ENCODE results near the gene ZYG11A.

The ZYG11A gene

GRCh38 chr1:52919051-52919722 lies 76.6 kb downstream of the ZYG11A start:
- DNase-seq: peak in 1 of 2 experiments; percentile 25

GRCh38 chr1:52919723-52920483 lies 77.3 kb downstream of the ZYG11A start:
- DNase-seq: peak in 1 of 2 experiments; percentile 16

GRCh38 chr1:52920791-52921291 lies 78.3 kb downstream of the ZYG11A start:
- DNase-seq: peak in 1 of 2 experiments; percentile 16

GRCh38 chr1:52925571-52926005 lies 83.0 kb downstream of the ZYG11A start:
- DNase-seq: no peak

GRCh38 chr1:52926864-52927211 lies 84.3 kb downstream of the ZYG11A start:
- no peak for DNase-seq

DNA sequence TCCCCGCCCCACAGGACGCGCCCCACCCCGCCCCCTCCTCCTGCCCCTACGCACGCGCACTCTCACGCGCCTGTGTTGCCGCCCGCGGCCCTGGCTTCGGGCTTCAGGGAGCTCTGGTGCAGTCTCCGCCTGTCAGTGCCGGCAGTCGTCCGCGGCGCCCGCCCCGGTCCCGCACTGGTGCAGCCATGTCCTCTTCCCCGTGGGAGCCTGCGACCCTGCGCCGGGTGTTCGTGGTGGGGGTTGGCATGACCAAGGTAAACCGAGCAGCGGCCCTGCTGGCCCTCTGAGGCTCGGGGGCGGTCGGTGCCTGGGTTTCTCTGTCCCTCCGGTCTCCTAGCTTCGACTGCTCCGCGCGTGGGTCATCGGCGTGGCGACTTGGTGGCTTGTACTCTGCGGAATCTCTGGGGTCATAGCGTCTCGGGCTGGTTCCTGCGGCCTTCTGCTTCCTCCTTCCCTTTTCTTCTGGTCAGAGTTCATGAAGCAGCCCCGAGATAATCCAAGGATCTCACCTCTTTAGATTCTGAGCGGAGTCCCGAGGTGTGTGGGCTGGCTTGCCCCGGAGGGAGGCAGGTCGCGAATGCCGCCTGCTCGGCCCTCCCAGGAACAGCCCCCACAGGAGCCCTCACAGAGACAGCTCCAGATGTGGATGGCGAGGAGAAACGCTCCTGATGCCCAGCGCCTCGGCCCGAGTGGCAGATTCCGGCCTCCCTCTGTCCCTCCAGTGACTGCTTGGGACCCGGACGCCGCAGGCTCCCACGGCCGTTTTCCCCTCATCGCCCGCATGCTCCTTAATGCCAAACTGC lies 84.9 kb downstream of the ZYG11A start, which contains the start of gene SCP2:
Gene SCP2 (plus strand): TSS at position 65 of the 803 bp plus-strand sequence. CDS start 121 bp downstream, at position 186.
- DNase-seq: peak; percentile 88 to 89

DNA sequence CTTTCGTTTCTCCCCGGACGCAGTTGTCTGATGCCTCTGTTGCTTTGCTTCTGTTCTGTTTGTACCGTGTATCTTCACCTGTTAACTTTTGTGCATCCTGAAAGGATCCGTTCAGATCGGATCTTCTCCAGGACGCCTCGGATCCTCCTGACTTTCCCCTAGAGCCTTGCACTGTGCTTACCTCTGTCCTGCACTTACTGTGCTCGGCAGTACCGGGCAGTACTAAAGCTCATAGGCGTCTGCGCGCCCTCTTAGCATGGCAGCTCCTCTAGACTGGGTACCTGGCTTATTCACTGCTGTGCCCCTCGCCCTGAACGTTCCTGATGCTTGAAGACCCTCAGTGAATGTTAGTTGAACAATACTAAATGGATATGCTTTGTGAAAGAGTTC lies 85.5 kb downstream of the ZYG11A start:
- no peak for DNase-seq

DNA sequence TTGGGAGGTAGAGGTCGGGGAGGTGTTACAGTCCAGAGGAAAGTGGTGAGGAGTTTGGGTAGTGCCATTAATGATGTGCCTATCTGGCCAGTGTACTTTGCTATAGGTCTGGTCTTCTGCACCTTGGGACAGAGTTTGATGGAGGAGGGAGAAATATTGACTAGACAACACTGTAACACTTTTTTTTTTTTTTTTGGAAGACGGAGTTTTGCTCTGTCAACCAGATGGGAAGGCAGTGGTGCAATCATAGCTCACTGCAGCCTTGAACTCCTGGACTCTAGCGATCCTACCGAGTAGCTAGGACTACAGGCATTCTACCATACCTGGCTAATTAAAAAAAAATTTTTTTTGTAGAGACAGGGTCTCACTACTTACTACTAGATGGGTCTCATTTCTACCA lies 86.5 kb downstream of the ZYG11A start:
- DNase-seq: no peak

DNA sequence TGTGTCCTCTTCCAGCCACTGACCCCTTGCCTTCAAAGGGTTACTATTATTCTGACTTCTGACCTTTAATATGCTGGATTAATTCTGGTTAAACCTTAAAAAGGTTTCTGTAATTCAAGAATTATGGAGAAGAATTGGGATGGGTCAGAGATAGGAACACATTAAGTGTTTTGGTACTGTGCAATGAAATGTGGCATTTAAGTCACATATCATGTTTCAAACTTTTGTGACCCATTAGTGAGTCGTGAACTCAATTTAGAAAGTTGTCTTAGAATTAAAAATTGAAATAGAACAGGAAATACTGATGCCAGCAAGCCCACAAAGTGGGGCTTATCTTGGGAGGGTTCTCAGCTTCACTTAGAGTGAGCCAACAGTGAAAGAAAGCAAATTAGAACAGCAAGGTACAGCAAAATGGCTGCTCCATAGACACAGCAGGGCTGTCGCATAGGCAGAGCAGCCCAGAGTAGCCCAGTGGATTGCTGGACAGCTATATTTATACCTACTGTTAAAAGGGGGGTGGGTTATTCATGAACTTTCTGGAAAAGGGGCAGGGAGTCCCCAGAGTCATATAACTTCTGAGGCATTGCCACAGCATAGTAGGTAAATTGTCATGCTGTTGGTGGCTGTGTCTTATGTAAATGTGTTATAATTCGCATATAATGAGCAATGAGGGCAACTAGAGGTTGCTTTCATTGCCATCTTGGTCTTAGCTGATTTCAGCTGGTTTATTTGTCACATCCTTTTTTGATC lies 95.0 kb downstream of the ZYG11A start:
- no peak for DNase-seq

DNA sequence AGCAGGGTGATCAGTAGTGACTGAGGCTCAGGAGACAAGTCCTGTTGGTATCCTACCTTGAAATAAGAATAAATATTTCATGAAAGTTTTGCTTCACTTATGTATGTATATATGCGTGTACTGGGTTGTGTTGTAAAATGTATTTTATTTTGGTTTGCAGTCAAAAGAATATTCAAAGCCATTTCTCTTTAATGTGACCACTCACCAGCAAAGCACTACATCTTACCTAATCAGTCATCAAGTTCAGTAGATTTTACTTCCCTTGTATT lies 95.6 kb downstream of the ZYG11A start:
- no peak for DNase-seq

GRCh38 chr1:52943876-52944416 lies 101.4 kb downstream of the ZYG11A start:
- DNase-seq: no peak

DNA sequence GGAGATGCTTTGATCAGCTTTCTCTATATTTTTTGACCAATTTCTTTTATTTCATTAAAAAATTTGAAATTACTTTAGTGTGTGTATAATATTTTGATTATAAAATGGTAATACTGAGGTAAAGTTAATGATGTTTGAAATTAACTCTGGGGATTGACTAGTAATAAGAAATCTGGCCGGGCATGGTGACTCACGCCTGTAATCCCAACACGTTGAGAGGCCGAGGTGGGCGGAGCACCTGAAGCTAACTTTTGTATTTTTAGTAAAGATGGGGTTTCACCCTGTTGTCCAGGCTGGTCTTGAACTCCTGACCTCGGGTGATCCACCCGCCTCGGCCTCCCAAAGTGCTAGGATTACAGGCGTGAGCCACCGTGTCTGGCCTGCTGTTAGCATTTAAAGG lies 102.0 kb downstream of the ZYG11A start:
- DNase-seq: no peak

Data from activated T-cell treated with anti-CD3 and anti-CD28 coated beads, Interleukin-2, amount 50 U/mL, for 48 hours (primary cell).